Tibial artery (tissue), 4 donors: ENCODE measurements around the gene GABRR2.

Experiments used
- DNase-seq, 2 donors: peaks; one replicate each; pipeline ENCODE4 v3.0.0-alpha.2; 2019
- H3K27ac ChIP-seq, 2 donors: fragments of 200-600 bp; sonication (generic) in 1 of 2; 1 replicate in 1 of 2; 2 replicates in 1 of 2; pipeline ENCODE4 v1.5.1; 2018 to 2019; ENCODE audit warnings: mild to moderate bottlenecking in 1 of 2
- H3K27me3 ChIP-seq, 2 donors: fragments of 200-600 bp; sonication (generic) in 1 of 2; one replicate each; pipeline versions ENCODE4 v1.5.1 to v1.6.0; 2016 to 2019
- H3K36me3 ChIP-seq, 3 donors: fragments of 200-600 bp; sonication (generic) in 2 of 3; one replicate each; pipeline ENCODE4 v1.5.1; 2016 to 2019; ENCODE audit warnings: mild to moderate bottlenecking in 2 of 3
- H3K4me1 ChIP-seq, 4 donors: fragments of 200-600 bp; sonication (generic) in 2 of 4; 1 replicate in 3 of 4; 2 replicates in 1 of 4; pipeline ENCODE4 v1.5.1; 2016 to 2019
- H3K4me3 ChIP-seq, 2 donors: fragments of 200-600 bp; sonication (generic) in 1 of 2; 1 replicate in 1 of 2; 2 replicates in 1 of 2; pipeline ENCODE4 v1.5.1; 2018 to 2019; ENCODE audit warnings: mild to moderate bottlenecking in 2 of 2
- H3K9me3 ChIP-seq, 3 donors: fragments of 200-600 bp; sonication (generic) in 1 of 3; one replicate each; pipeline ENCODE4 v1.5.1; 2016 to 2019
- intact Hi-C: fragments of 100-400 bp; cut with DNase I; formaldehyde crosslinking; loops from one replicate; pipeline ENCODE4 v1.15.0; 2023; ENCODE audit warnings: low total_unique reads
- TF ChIP-seq, protein P1 (sequence below), 2 experiments: fragments of 200-600 bp in 1 of 2; fragments of 450-650 bp in 1 of 2; IDR thresholded peaks; one replicate each; pipeline ENCODE4 v1.5.1; 2017 to 2019; ENCODE audit warnings: antibody characterized with exemption in 2 of 2, mild to moderate bottlenecking in 1 of 2, moderate library complexity in 1 of 2

GABRR2 gene

DNA sequence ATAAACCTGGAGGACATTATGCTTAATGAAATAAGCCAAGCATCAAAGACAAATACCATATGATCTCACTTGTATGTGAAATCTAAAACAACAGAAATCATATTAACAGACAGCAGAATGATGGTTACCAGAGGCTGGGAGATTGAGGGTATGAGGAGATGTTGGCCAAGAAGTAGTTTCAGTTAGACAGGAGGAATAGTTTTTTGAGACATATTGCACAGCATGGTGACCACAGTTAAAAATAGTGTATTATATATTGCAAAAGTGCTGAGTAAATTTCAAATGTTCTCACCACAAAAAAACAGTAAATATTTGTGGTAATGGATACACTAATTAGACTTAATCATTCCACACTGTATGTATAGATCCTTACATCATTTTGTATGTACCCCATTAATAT, 99.7 kb downstream of the GABRR2 start:
- no peak for DNase-seq
- intact Hi-C loops = no loop called here
- Histone ChIP-seq H3K36me3 (no peaks in the 10 kb centered on the region), H3K9me3 (no peaks in the 10 kb centered on the region), H3K27me3 (no peaks in the 10 kb centered on the region), H3K4me3 (no peak overlapping the region), H3K4me1 (peaks cover 0 to 14% (median 9%) of the 10 kb centered on the region in 4 donors), H3K27ac (no peak overlapping the region)
- TF ChIP-seq, protein P1, sequence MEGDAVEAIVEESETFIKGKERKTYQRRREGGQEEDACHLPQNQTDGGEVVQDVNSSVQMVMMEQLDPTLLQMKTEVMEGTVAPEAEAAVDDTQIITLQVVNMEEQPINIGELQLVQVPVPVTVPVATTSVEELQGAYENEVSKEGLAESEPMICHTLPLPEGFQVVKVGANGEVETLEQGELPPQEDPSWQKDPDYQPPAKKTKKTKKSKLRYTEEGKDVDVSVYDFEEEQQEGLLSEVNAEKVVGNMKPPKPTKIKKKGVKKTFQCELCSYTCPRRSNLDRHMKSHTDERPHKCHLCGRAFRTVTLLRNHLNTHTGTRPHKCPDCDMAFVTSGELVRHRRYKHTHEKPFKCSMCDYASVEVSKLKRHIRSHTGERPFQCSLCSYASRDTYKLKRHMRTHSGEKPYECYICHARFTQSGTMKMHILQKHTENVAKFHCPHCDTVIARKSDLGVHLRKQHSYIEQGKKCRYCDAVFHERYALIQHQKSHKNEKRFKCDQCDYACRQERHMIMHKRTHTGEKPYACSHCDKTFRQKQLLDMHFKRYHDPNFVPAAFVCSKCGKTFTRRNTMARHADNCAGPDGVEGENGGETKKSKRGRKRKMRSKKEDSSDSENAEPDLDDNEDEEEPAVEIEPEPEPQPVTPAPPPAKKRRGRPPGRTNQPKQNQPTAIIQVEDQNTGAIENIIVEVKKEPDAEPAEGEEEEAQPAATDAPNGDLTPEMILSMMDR (IDR thresholded peaks at IDR 0.05) = no peak

DNA sequence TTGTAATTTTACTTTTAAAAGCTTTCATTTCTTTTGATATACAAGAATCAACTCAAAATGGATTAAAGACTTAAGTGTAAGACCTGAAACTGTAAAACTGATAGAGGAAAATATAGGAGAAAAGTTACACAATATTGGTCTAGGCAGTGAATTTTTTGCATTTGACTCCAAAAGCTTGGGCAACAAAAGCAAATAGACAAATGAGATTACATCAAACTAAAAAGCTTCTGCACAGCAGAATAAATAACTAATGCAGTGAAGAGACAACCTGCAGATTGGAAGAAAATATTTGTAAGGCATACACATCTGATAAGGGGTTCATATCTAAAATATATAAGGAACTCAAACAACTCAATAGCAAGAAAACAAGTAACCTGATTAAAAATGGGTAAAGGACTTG, 100.9 kb downstream of the GABRR2 start:
- TF ChIP-seq, protein P1 (IDR thresholded peaks at IDR 0.05) = no peak
- no peak overlapping the region for H3K27ac ChIP-seq
- H3K27me3 ChIP-seq = no peaks in the 10 kb centered on the region
- DNase-seq = no peak
- no peaks in the 10 kb centered on the region for H3K36me3 ChIP-seq
- intact Hi-C loops = no loop called here
- H3K4me3 ChIP-seq = no peak overlapping the region
- no peaks in the 10 kb centered on the region for H3K9me3 ChIP-seq
- H3K4me1 ChIP-seq = peaks cover 0 to 14% (median 9%) of the 10 kb centered on the region in 4 donors

DNA sequence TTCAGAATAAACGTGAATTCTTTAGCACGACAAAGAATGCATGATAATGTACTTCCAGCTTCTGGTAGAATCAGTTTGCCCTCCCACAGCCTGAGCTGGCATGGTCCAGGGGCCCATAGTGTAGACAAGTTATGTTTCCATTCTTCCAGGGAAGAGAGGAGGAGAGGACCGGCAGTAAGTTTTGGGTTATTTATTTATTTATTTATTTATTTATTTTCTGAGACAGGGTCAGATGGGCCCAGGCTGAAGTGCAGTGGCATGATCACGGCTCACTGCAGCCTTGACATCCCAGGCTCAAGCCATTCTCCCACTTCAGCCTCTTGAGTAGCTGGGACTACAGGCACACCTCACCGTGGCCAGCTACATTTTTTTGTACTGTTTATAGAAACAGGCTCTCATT, 102.6 kb downstream of the GABRR2 start:
- Histone ChIP-seq H3K4me1 (peaks cover 0 to 17% (median 7%) of the 10 kb centered on the region in 4 donors), H3K4me3 (no peak overlapping the region), H3K27ac (no peak overlapping the region), H3K27me3 (no peaks in the 10 kb centered on the region), H3K36me3 (no peaks in the 10 kb centered on the region), H3K9me3 (no peaks in the 10 kb centered on the region)
- TF ChIP-seq, protein P1 (IDR thresholded peaks at IDR 0.05) = no peak
- no peak for DNase-seq
- intact Hi-C loops = no loop called here

DNA sequence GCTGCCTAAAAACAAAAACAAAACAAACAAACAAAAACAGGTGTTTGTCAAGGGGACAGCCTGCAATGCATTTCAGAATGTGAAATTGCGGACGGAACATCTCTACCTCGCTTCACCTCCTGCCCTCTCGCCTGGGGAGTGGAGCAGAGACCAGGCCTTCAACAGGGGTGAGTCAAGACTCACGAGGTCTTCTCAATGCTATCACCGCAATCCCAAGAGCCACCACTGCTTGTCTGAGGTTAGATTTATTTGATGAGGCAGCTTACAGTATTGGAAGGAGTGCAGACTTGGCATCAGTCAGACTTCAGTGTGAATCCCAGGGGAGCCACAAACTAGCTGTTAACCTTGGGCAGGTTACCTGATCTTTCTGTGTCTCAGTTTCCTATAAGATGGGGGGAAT, 105.6 kb downstream of the GABRR2 start:
- no peak for DNase-seq
- Histone ChIP-seq H3K4me1 (peaks cover 0 to 22% (median 12%) of the 10 kb centered on the region in 4 donors), H3K9me3 (no peaks in the 10 kb centered on the region), H3K27me3 (no peaks in the 10 kb centered on the region), H3K36me3 (no peaks in the 10 kb centered on the region), H3K4me3 (no peak overlapping the region), H3K27ac (no peak overlapping the region)
- intact Hi-C loops = no loop called here
- TF ChIP-seq, protein P1 (IDR thresholded peaks at IDR 0.05) = no peak

DNA sequence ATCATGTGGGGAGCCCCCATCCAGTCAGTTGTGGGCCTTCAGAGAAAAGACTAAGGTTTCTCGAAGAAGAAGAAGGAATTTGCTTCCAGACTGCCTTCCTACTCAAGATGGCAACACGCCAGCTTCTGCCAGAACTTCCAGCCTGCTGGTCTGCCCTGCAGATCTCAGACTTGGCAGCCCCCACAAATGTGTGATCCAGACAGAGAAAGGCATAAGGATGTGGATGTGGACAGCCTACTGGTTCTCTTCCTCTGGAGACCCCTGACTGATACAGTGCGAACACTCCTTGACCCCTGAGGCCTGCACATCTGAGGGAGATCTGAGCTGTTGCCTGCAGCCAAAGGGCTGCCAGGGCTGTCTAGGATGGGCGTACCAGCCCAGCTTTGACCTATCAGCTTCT, 106.5 kb downstream of the GABRR2 start:
- no peak overlapping the region for H3K27ac ChIP-seq
- intact Hi-C loops = no loop called here
- no peaks in the 10 kb centered on the region for H3K36me3 ChIP-seq
- no peaks in the 10 kb centered on the region for H3K9me3 ChIP-seq
- H3K4me1 ChIP-seq = peaks cover 0 to 22% (median 12%) of the 10 kb centered on the region in 4 donors
- H3K4me3 ChIP-seq = no peak overlapping the region
- TF ChIP-seq, protein P1 (IDR thresholded peaks at IDR 0.05) = no peak
- H3K27me3 ChIP-seq = no peaks in the 10 kb centered on the region
- no peak for DNase-seq
